A549 (cell line): Measurements from ENCODE around the gene ACIN1. TPM values are rescaled to one million over a fixed set of nuclear protein-coding genes. Genes with fewer than 3 reads are reported as not detected.

Source experiments
- ATAC-seq, 2 experiments: fragments of 200-7000 bp in 1 of 2; fragments of >200 bp in 1 of 2; cut with Nextera tagmentation in 1 of 2; cut with Tn5 transposase in 1 of 2; 3 replicates each; pipeline versions ENCODE4 v1.8.0 to v1.9.1; 2018 to 2020; ENCODE audit warnings: mild to moderate bottlenecking in 1 of 2, moderate library complexity in 1 of 2
- CTCF ChIA-PET: fragments of 300-600 bp; sonication (Branson Sonifier 250); formaldehyde crosslinking; extraction: SDS; loops from one replicate; lab custom pipeline; 2021; ENCODE audit warnings: antibody characterized with exemption, inconsistent platforms; lab: Yijun Ruan, JAX
- POLR2A ChIA-PET: fragments of 350-600 bp; formaldehyde crosslinking; extraction: SDS; loops from one replicate; lab custom pipeline; 2021; ENCODE audit warnings: antibody characterized with exemption, inconsistent platforms; lab: Yijun Ruan, JAX
- DNase-seq, 2 experiments: peaks; one replicate each; pipeline versions ENCODE4 v3.0.0 to v3.0.0-alpha.2; 2011 to 2016; ENCODE audit warnings: low read depth in 1 of 2, low spot score in 1 of 2
- FAIRE-seq: peaks from 2 replicates; lab custom pipeline; 2011; peaks lifted over from hg19 to GRCh38; lab: Jason Lieb, UNC
- H3K27ac ChIP-seq, 2 experiments: fragments of >200 bp; sonication (Bioruptor Twin); formaldehyde crosslinking; 3 replicates each; pipeline ENCODE4 v1.5.1; 2016 to 2017
- H3K4me1 ChIP-seq: fragments of >200 bp; sonication (Bioruptor Twin); formaldehyde crosslinking; 3 replicates; pipeline ENCODE4 v1.6.1; 2016
- H3K4me2 ChIP-seq: fragments of >200 bp; sonication (Bioruptor Twin); formaldehyde crosslinking; 3 replicates; pipeline ENCODE4 v1.6.1; 2016
- H3K4me3 ChIP-seq: fragments of >200 bp; sonication (Bioruptor Twin); formaldehyde crosslinking; 3 replicates; pipeline ENCODE4 v1.5.1; 2016
- H3K9me3 ChIP-seq: fragments of >200 bp; sonication (Bioruptor Twin); formaldehyde crosslinking; 3 replicates; pipeline ENCODE4 v1.6.1; 2016
- CHD2 ChIP-seq: fragments of 150-350 bp; IDR thresholded peaks from 2 replicates; pipeline ENCODE4 v1.6.1; 2014; ENCODE audit warnings: low read length; ENCODE audit not compliant: partially characterized antibody
- CHD4 ChIP-seq: fragments of 200-600 bp; sonication (generic); IDR thresholded peaks from 2 replicates; pipeline ENCODE4 v1.6.1; 2016; ENCODE audit warnings: antibody characterized with exemption, mild to moderate bottlenecking, borderline replicate concordance
- KDM1A ChIP-seq: fragments of 200-600 bp; sonication (generic); IDR thresholded peaks from 2 replicates; pipeline ENCODE4 v1.6.1; 2016; ENCODE audit warnings: low read depth, mild to moderate bottlenecking
- MAFK ChIP-seq: fragments of 450-650 bp; IDR thresholded peaks from 2 replicates; pipeline ENCODE4 v1.6.1; 2014; ENCODE audit not compliant: partially characterized antibody
- NFE2L2 ChIP-seq: fragments of 150-350 bp; conservative IDR thresholded peaks from 2 replicates; pipeline ENCODE4 v1.6.1; 2014; ENCODE audit warnings: low read length
- PHF8 ChIP-seq: fragments of 200-600 bp; sonication (generic); IDR thresholded peaks from 2 replicates; pipeline ENCODE4 v1.6.1; 2016; ENCODE audit warnings: low read depth, mild to moderate bottlenecking, antibody characterized with exemption, moderate library complexity, borderline replicate concordance
- POLR2A ChIP-seq: IDR thresholded peaks from 2 replicates; pipeline ENCODE4 v1.6.1; 2012; ENCODE audit warnings: mild to moderate bottlenecking, low read length
- RARB ChIP-seq: fragments of 250-450 bp; sonication (Bioruptor Pico); IDR thresholded peaks from 2 replicates; pipeline ENCODE4 v1.8.0; 2021; ENCODE audit warnings: mild to moderate bottlenecking, moderate library complexity
- RCOR1 ChIP-seq: fragments of 150-350 bp; IDR thresholded peaks from 2 replicates; pipeline ENCODE4 v1.6.1; 2014; ENCODE audit warnings: antibody characterized with exemption, low read length, low read depth
- RFX5 ChIP-seq: fragments of 450-650 bp; IDR thresholded peaks from 2 replicates; pipeline ENCODE4 v1.7.1; 2014; ENCODE audit warnings: antibody characterized with exemption, mild to moderate bottlenecking, moderate library complexity
- RNF2 ChIP-seq: fragments of 200-600 bp; sonication (generic); IDR thresholded peaks from 2 replicates; pipeline ENCODE4 v1.6.1; 2016; ENCODE audit warnings: low read depth, mild to moderate bottlenecking, antibody characterized with exemption, moderate library complexity, borderline replicate concordance
- TFCP2L1 ChIP-seq: fragments of 250-450 bp; sonication (Bioruptor Pico); IDR thresholded peaks from 2 replicates; pipeline ENCODE4 v1.5.0; 2021; ENCODE audit warnings: mild to moderate bottlenecking
- ZNF302 ChIP-seq: fragments of 250-450 bp; sonication (Bioruptor Pico); IDR thresholded peaks from 2 replicates; pipeline ENCODE4 v1.9.0; 2021; ENCODE audit warnings: inconsistent platforms, mild to moderate bottlenecking, moderate library complexity
- WGBS: methylation state at CpG from one replicate; pipeline ENCODE4 v1.1.6; 2017; ENCODE audit errors: missing lambda C conversion rate; 5-methylcytosine and 5-hydroxymethylcytosine counted together
- polyA plus RNA-seq, 4 experiments: library from polyadenylated mRNA; depleted of rRNA in 3 of 4; stranded (reverse); fragments of >200 nt; fragmentation: RNase III in 1 of 4; extraction: RNeasy Plus Mini Kit Qiagen cat#74134 plus additional on column Dnase treatment in 1 of 4; gene quantifications; 2 replicates in 3 of 4; 3 replicates in 1 of 4; pipeline ENCODE4 v1.2.3, GENCODE V29; 2011 to 2017
- TF ChIP-seq, protein P1 (sequence below): fragments of 450-650 bp; IDR thresholded peaks from 2 replicates; pipeline ENCODE4 v1.6.1; 2014; ENCODE audit warnings: antibody characterized with exemption
- TF ChIP-seq, protein P2 (sequence below): fragments of 200-600 bp; sonication (generic); IDR thresholded peaks from 2 replicates; pipeline ENCODE4 v1.6.1; 2016; ENCODE audit warnings: antibody characterized with exemption, mild to moderate bottlenecking, moderate library complexity
- TF ChIP-seq, protein P3 (sequence below): fragments of >200 bp; sonication (Bioruptor Twin); formaldehyde crosslinking; IDR thresholded peaks from 3 replicates; pipeline ENCODE4 v1.5.1; 2016
- TF ChIP-seq, protein P4 (sequence below): IDR thresholded peaks from 2 replicates; pipeline ENCODE4 v1.6.1; 2012; ENCODE audit warnings: low read depth, borderline replicate concordance

ACIN1 gene
- polyA plus RNA-seq, 2 of the 4 experiments (the other 2 are of a cell fraction): 140 to 147 TPM

DNA sequence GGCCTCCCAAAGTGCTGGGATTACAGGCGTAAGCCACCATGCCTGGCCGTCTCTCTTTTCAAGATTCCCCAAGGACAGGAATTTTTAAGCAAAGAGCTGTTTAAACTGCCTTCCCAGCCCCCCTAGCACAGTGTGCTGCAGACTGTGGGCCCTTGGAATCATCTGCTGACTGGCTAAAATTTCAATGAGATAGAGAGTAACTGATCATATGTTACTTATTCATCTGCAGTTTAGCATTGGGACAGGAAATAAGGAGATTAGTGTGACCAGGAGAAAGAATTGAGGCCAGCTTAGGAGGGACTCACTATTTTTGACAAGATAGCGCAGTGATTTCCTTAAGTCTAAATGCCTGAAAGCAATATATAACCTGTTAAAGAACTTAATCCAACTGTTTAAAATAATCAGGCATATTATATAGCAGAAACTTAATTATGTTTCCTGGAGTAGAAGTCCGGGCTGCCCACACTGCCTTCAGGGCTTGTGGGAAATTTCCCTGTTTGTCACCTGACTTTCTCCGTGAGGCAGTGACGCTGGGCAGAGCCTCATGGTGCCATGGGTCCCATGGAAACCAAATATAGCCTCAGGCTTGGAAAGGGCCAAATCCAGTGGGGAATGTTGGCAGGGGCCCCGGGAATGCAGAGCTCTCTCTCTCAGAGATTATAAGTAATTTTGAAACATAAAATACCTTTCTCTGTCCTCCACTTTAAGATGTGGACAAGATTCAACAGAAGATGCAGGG, 46.9 kb upstream of the ACIN1 start:
- H3K4me1 ChIP-seq: peaks cover 25% of the 10 kb centered on the region
- 47% methylated on average over 7 of the region's 7 CpGs for WGBS
- TF ChIP-seq, protein P1, sequence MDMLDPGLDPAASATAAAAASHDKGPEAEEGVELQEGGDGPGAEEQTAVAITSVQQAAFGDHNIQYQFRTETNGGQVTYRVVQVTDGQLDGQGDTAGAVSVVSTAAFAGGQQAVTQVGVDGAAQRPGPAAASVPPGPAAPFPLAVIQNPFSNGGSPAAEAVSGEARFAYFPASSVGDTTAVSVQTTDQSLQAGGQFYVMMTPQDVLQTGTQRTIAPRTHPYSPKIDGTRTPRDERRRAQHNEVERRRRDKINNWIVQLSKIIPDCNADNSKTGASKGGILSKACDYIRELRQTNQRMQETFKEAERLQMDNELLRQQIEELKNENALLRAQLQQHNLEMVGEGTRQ: peak; percentile 31; the same call in 1 of the 2 replicates
- TF ChIP-seq, protein P2, sequence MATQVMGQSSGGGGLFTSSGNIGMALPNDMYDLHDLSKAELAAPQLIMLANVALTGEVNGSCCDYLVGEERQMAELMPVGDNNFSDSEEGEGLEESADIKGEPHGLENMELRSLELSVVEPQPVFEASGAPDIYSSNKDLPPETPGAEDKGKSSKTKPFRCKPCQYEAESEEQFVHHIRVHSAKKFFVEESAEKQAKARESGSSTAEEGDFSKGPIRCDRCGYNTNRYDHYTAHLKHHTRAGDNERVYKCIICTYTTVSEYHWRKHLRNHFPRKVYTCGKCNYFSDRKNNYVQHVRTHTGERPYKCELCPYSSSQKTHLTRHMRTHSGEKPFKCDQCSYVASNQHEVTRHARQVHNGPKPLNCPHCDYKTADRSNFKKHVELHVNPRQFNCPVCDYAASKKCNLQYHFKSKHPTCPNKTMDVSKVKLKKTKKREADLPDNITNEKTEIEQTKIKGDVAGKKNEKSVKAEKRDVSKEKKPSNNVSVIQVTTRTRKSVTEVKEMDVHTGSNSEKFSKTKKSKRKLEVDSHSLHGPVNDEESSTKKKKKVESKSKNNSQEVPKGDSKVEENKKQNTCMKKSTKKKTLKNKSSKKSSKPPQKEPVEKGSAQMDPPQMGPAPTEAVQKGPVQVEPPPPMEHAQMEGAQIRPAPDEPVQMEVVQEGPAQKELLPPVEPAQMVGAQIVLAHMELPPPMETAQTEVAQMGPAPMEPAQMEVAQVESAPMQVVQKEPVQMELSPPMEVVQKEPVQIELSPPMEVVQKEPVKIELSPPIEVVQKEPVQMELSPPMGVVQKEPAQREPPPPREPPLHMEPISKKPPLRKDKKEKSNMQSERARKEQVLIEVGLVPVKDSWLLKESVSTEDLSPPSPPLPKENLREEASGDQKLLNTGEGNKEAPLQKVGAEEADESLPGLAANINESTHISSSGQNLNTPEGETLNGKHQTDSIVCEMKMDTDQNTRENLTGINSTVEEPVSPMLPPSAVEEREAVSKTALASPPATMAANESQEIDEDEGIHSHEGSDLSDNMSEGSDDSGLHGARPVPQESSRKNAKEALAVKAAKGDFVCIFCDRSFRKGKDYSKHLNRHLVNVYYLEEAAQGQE: no peak
- TF ChIP-seq MAFK (peak; percentile 18), CHD2 (no peak)
- H3K9me3 ChIP-seq: no peaks in the 10 kb centered on the region
- H3K4me3 ChIP-seq: no peak overlapping the region
- ChIA-PET CTCF (interaction anchor here (1.6 to 12.5 kb wide), 3 partner anchors 13 to 45 kb away, joined by 5 to 80 read pairs (median 33); partner anchors contain the start of gene CEBPE), POLR2A (no interaction called here)
- peak overlapping the region; percentile 18; the same call in 2 of the 3 replicates for H3K4me2 ChIP-seq
- peak overlapping the region in 1 of 2 experiments; percentile 49; a peak in 2 of 6 replicates for H3K27ac ChIP-seq
- DNase-seq: peak; percentile 34 to 53
- ATAC-seq: peak; percentile 62 to 70; a peak in 5 of 6 replicates
- no peak for FAIRE-seq

DNA sequence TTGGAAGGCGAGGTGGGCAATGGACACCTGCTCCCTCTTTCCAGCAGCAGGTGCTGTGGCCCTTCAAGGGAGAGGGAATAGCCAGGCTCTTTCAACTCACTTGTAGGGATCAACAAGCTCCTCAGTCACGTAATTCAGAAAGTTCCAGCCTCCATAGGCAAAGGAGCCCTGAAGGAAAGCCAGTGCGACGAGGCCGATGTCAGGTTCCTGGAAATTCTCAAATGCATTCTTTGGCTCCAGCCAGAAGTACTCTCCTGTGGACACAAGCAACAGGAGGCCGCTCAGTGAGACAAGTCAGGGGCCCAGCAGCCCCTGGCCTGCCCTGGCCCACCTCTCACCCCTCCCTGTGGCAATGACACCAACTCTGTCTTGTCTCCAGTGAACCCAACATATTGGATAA, 45.4 kb upstream of the ACIN1 start:
- TF ChIP-seq RARB (CRISPR knock-in tag) (no peak), RNF2 (no peak), NFE2L2 (no peak), KDM1A (no peak), RCOR1 (no peak), PHF8 (no peak), CHD4 (no peak), ZNF302 (CRISPR knock-in tag) (no peak), RFX5 (no peak), POLR2A (no peak), TFCP2L1 (CRISPR knock-in tag) (no peak)
- TF ChIP-seq, protein P3, sequence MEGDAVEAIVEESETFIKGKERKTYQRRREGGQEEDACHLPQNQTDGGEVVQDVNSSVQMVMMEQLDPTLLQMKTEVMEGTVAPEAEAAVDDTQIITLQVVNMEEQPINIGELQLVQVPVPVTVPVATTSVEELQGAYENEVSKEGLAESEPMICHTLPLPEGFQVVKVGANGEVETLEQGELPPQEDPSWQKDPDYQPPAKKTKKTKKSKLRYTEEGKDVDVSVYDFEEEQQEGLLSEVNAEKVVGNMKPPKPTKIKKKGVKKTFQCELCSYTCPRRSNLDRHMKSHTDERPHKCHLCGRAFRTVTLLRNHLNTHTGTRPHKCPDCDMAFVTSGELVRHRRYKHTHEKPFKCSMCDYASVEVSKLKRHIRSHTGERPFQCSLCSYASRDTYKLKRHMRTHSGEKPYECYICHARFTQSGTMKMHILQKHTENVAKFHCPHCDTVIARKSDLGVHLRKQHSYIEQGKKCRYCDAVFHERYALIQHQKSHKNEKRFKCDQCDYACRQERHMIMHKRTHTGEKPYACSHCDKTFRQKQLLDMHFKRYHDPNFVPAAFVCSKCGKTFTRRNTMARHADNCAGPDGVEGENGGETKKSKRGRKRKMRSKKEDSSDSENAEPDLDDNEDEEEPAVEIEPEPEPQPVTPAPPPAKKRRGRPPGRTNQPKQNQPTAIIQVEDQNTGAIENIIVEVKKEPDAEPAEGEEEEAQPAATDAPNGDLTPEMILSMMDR: no peak
- TF ChIP-seq, protein P4, sequence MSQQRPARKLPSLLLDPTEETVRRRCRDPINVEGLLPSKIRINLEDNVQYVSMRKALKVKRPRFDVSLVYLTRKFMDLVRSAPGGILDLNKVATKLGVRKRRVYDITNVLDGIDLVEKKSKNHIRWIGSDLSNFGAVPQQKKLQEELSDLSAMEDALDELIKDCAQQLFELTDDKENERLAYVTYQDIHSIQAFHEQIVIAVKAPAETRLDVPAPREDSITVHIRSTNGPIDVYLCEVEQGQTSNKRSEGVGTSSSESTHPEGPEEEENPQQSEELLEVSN: no peak
- TF ChIP-seq, protein P1: no peak
- TF ChIP-seq, all 56 proteins: peak for 0
- DNase-seq: no peak
- Histone ChIP-seq H3K4me3 (no peak overlapping the region), H3K27ac (no peak overlapping the region), H3K4me2 (no peak overlapping the region), H3K9me3 (no peaks in the 10 kb centered on the region), H3K4me1 (peaks cover 10% of the 10 kb centered on the region; the same call in 2 of the 3 replicates)
- 78% methylated on average over 6 of the region's 6 CpGs for WGBS
- POLR2A ChIA-PET: no interaction called here
- FAIRE-seq: no peak
- no peak for ATAC-seq
- CTCF ChIA-PET: interaction anchor here (1.6 to 12.5 kb wide), 3 partner anchors 11 to 47 kb away, joined by 5 to 80 read pairs (median 33); partner anchors contain the start of gene CEBPE
